Body of pancreas (tissue), 4 donors: Measurements from ENCODE around the gene KCNC1.

Source experiments
- POLR2A ChIP-seq, 3 donors: fragments of 450-650 bp; IDR thresholded peaks; one replicate each; pipeline ENCODE4 v1.6.1; 2016; ENCODE audit warnings: antibody characterized with exemption in 3 of 3, mild to moderate bottlenecking in 2 of 3
- TF ChIP-seq, protein P1 (sequence below), 7 experiments: fragments of 450-650 bp in 4 of 7; fragments of 200-600 bp in 3 of 7; sonication (generic) in 3 of 7; IDR thresholded peaks; one replicate each; pipeline ENCODE4 v1.5.1; 2016 to 2019; ENCODE audit warnings: antibody characterized with exemption in 7 of 7

DNA sequence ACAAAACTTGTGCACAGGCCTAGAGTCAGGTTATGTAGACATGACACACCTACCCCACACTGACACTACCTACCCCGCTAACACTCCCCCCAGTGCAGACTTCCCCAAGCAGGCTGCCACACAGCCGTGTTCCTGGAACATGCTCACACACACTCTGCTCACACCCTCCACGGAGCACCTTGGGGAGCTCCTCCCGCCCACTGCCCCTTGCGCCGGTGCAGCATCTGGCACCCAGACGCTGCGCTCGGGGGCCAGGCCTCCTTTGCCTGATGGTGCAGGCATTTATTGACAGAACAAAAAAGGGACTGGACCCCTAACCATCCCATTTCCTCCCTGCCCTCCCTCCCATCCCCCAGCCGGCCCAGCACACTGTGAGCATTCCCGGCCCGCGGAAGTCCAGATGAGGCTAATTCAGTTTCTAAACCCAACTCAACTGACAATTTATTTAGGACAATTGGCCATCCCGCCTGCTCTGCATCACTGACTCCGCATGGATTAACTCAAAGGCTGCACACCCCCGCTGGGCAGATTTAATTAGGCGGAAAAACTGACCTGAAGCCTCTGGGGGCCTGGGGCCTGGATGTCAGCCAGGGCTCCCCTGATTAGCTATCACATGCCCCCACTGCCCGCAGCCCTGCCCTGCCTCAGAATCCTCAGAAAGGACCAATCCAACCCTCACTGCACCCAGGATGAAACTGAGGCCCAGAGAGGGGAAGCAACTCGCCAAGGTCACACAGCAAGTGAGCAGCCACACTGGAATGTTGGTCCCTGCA lies 30.1 kb downstream of the KCNC1 start:
- TF ChIP-seq POLR2A (IDR thresholded peaks at IDR 0.05): no peak
- TF ChIP-seq, protein P1, sequence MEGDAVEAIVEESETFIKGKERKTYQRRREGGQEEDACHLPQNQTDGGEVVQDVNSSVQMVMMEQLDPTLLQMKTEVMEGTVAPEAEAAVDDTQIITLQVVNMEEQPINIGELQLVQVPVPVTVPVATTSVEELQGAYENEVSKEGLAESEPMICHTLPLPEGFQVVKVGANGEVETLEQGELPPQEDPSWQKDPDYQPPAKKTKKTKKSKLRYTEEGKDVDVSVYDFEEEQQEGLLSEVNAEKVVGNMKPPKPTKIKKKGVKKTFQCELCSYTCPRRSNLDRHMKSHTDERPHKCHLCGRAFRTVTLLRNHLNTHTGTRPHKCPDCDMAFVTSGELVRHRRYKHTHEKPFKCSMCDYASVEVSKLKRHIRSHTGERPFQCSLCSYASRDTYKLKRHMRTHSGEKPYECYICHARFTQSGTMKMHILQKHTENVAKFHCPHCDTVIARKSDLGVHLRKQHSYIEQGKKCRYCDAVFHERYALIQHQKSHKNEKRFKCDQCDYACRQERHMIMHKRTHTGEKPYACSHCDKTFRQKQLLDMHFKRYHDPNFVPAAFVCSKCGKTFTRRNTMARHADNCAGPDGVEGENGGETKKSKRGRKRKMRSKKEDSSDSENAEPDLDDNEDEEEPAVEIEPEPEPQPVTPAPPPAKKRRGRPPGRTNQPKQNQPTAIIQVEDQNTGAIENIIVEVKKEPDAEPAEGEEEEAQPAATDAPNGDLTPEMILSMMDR (IDR thresholded peaks at IDR 0.05): no peak
